ENCODE results near the gene PXDN. TPM values are rescaled to one million over a fixed set of nuclear protein-coding genes. Genes with fewer than 3 reads are reported as not detected.
A peak's percentile ranks its signal among the peaks of the same experiment; 100 is the strongest.

Gene PXDN
- total and polyA plus RNA-seq, 9 of the 15 experiments (the other 6 are each of a cell fraction or from before 2014, with no cell fraction given) = 0.49 TPM; not detected in 8

DNA sequence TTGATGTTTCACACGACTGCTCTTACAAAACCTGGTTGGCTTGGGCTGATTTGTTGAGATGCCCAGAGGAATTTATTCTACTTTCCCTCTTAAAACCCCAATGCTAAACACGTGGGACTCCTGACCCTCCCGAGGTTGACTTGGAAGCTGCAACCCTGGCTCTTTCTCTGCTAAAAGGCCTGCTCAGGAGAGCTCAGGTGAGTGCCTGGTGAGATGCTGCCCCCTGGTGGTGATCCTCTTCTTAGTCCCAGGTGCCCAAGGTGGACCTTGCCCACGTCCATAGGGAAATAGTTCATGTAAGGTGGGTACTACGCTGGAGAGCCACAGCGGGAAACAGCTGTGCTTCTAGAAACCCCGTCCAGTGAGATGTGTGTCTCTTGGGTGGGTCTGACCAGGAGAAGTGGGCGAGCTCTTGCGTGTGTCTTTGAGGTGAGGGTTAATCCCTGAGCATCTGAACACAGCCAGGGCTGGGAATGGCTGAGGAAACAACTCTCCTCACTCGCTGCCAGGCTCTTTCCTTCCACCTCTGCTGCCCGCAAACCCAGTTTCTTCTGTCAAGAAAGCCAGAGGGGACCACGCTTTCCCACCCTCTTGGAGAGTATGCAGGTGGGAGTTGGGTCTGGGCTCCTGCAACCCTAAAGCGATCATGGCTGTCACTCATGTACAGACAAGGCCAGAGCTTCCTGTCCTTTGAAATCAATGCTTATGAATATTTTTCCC, 25.5 kb upstream of the PXDN start:
- Histone ChIP-seq H3K4me2 (ENCODE audit: insufficient read depth, low read length) (no peak overlapping the region), H3K9me3 (replicated peaks; ENCODE audit: control insufficient read depth, insufficient read depth, low read depth, low read length) (no peaks in the 10 kb centered on the region), H2AFZ (ENCODE audit: low read depth, low read length) (no peak overlapping the region), H4K20me1 (replicated peaks; ENCODE audit: control insufficient read depth, insufficient read depth, low read length) (no peaks in the 10 kb centered on the region), H3K27me3 (ENCODE audit: control insufficient read depth in 2 of 2, insufficient read depth in 2 of 2, low read length in 2 of 2) (peaks cover 0 to 12% of the 10 kb centered on the region in 2 experiments; a peak in 1 of 5 replicates), H3K36me3 (ENCODE audit: control insufficient read depth, insufficient read depth, low read length) (no peaks in the 10 kb centered on the region), H3K4me3 (no peak overlapping the region), H3K79me2 (ENCODE audit: control insufficient read depth, insufficient read depth, low read length) (no peaks in the 10 kb centered on the region), H3K9me1 (ENCODE audit: control insufficient read depth, insufficient read depth, low read length) (no peaks in the 10 kb centered on the region), H3K9ac (ENCODE audit: insufficient read depth in 1 of 2, low read depth in 2 of 2, low read length in 2 of 2) (no peak overlapping the region), H3K27ac (ENCODE audit: extremely low read depth, low read depth, low read length) (no peak overlapping the region), H3K4me1 (replicated peaks in 1 of 2; ENCODE audit: control insufficient read depth in 2 of 2, insufficient read depth in 2 of 2, low read length in 2 of 2) (no peaks in the 10 kb centered on the region)
- in situ Hi-C loops (cut with MboI) (no loop called here), intact Hi-C loops (cut with micrococcal nuclease) (loop anchor here (5.0 kb wide), 1 partner anchor 178 kb away; no protein-coding TSS in a partner anchor)
- no TSS peak for BruUV-seq (replicated peaks)
- ChIA-PET CTCF (ENCODE audit: low intra/inter-chr PET ratio) (no interaction called here), POLR2A (no interaction called here)
- TF ChIP-seq, protein P1, sequence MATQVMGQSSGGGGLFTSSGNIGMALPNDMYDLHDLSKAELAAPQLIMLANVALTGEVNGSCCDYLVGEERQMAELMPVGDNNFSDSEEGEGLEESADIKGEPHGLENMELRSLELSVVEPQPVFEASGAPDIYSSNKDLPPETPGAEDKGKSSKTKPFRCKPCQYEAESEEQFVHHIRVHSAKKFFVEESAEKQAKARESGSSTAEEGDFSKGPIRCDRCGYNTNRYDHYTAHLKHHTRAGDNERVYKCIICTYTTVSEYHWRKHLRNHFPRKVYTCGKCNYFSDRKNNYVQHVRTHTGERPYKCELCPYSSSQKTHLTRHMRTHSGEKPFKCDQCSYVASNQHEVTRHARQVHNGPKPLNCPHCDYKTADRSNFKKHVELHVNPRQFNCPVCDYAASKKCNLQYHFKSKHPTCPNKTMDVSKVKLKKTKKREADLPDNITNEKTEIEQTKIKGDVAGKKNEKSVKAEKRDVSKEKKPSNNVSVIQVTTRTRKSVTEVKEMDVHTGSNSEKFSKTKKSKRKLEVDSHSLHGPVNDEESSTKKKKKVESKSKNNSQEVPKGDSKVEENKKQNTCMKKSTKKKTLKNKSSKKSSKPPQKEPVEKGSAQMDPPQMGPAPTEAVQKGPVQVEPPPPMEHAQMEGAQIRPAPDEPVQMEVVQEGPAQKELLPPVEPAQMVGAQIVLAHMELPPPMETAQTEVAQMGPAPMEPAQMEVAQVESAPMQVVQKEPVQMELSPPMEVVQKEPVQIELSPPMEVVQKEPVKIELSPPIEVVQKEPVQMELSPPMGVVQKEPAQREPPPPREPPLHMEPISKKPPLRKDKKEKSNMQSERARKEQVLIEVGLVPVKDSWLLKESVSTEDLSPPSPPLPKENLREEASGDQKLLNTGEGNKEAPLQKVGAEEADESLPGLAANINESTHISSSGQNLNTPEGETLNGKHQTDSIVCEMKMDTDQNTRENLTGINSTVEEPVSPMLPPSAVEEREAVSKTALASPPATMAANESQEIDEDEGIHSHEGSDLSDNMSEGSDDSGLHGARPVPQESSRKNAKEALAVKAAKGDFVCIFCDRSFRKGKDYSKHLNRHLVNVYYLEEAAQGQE (IDR thresholded peaks at IDR 0.05; ENCODE audit: borderline replicate concordance) = peak; percentile 41; the same call in 1 of the 2 replicates
- TF ChIP-seq, protein P1 (CRISPR knock-in tag; IDR thresholded peaks at IDR 0.05; ENCODE audit: low read depth) = no peak
- TF ChIP-seq RAD21 (CRISPR knock-in tag; conservative IDR thresholded peaks at IDR 0.05 in 1 of 2, IDR thresholded peaks at IDR 0.05 in 1 of 2) = peak; percentile 28 to 73; a peak in 3 of 4 replicates
- TF ChIP-seq SMC3 (conservative IDR thresholded peaks at IDR 0.05; ENCODE audit: insufficient read depth, low read depth, low read length) = peak; percentile 48; the same call in 1 of the 2 replicates
- no peak for TF ChIP-seq TEAD4 (IDR thresholded peaks at IDR 0.05; ENCODE audit: low read length)
- no peak for TF ChIP-seq TEAD4 (CRISPR knock-in tag; IDR thresholded peaks at IDR 0.05; ENCODE audit: borderline replicate concordance)
- TF ChIP-seq CTCF (IDR thresholded peaks at IDR 0.05 in 2 of 3, conservative IDR thresholded peaks at IDR 0.05 in 1 of 3; ENCODE audit: insufficient read depth in 2 of 3, low read depth in 1 of 3, low read length in 3 of 3) = peak; percentile 69 to 83 (median 72)
- WGBS (ENCODE audit: insufficient coverage, low coverage, missing lambda C conversion rate) = under 1% methylated on average over 12 of the region's 13 CpGs
- ATAC-seq (peak; percentile 96), DNase-seq (ENCODE audit: extremely low read depth in 1 of 4, low spot score in 3 of 4) (peak; percentile 69 to 84 (median 77)), FAIRE-seq (peak; percentile 64)

Data from K562 (cell line).